Esophagus muscularis mucosa (tissue), 4 donors: ENCODE measurements around the gene TNFSF13B. TPM values are rescaled to one million over a fixed set of nuclear protein-coding genes. Genes with fewer than 3 reads are reported as not detected.

Experiments
- DNase-seq: peaks from one replicate; pipeline ENCODE4 v3.0.0-alpha.2; 2017; ENCODE audit errors: extremely low spot score
- H3K27ac ChIP-seq, 4 donors: fragments of 200-600 bp; sonication (generic); replicated peaks in 1 of 4; 1 replicate in 3 of 4; 2 replicates in 1 of 4; pipeline ENCODE4 v1.5.1; 2016 to 2019; ENCODE audit warnings: mild to moderate bottlenecking in 1 of 4
- H3K27me3 ChIP-seq, 4 donors: fragments of 200-600 bp; sonication (generic); one replicate each; pipeline versions ENCODE4 v1.5.1 to v1.6.0; 2016 to 2019
- H3K36me3 ChIP-seq, 4 donors: fragments of 200-600 bp; sonication (generic); one replicate each; pipeline ENCODE4 v1.5.1; 2016 to 2019
- H3K4me1 ChIP-seq, 4 donors: fragments of 200-600 bp; sonication (generic); one replicate each; pipeline ENCODE4 v1.5.1; 2016 to 2019
- H3K4me3 ChIP-seq, 4 donors: fragments of 200-600 bp; sonication (generic); 1 replicate in 2 of 4; 2 replicates in 2 of 4; pipeline ENCODE4 v1.5.1; 2016 to 2019; ENCODE audit warnings: mild to moderate bottlenecking in 4 of 4, moderate library complexity in 1 of 4
- H3K9me3 ChIP-seq, 4 donors: fragments of 200-600 bp; sonication (generic); 1 replicate in 3 of 4; 2 replicates in 1 of 4; pipeline ENCODE4 v1.5.1; 2016 to 2019
- CTCF ChIP-seq, 3 experiments: fragments of 200-600 bp in 2 of 3; fragments of 450-650 bp in 1 of 3; sonication (generic) in 2 of 3; IDR thresholded peaks; one replicate each; pipeline ENCODE4 v1.5.1; 2017 to 2019; ENCODE audit warnings: antibody characterized with exemption in 3 of 3, mild to moderate bottlenecking in 2 of 3, moderate library complexity in 1 of 3
- EP300 ChIP-seq: sonication (generic); formaldehyde crosslinking; IDR thresholded peaks from one replicate; pipeline ENCODE4 v1.6.1; 2017; ENCODE audit warnings: antibody characterized with exemption
- POLR2A ChIP-seq: fragments of 450-650 bp; IDR thresholded peaks from one replicate; pipeline ENCODE4 v1.6.1; 2017; ENCODE audit warnings: antibody characterized with exemption, moderate library complexity, mild to moderate bottlenecking, low read depth
- POLR2AphosphoS5 ChIP-seq, 2 donors: sonication (generic); formaldehyde crosslinking; IDR thresholded peaks; one replicate each; pipeline ENCODE4 v1.6.1; 2017; ENCODE audit warnings: antibody characterized with exemption in 2 of 2
- WGBS: methylation state at CpG from one replicate; pipeline ENCODE4 v1.1.5; 2018; 5-methylcytosine and 5-hydroxymethylcytosine counted together
- intact Hi-C: fragments of 100-400 bp; cut with DNase I; formaldehyde crosslinking; loops from one replicate; pipeline ENCODE4 v1.15.1; 2023
- total RNA-seq, 4 donors: library from RNA; depleted of rRNA; stranded (reverse); fragments of >200 nt; gene quantifications; one replicate each; pipeline versions ENCODE4 v1.1.0 to v1.2.1, GENCODE V29; 2016

The TNFSF13B gene, protein sequence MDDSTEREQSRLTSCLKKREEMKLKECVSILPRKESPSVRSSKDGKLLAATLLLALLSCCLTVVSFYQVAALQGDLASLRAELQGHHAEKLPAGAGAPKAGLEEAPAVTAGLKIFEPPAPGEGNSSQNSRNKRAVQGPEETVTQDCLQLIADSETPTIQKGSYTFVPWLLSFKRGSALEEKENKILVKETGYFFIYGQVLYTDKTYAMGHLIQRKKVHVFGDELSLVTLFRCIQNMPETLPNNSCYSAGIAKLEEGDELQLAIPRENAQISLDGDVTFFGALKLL
- total RNA-seq, result 1 to 10 TPM; 1.7 to 5.0 (median 3.3) TPM

DNA sequence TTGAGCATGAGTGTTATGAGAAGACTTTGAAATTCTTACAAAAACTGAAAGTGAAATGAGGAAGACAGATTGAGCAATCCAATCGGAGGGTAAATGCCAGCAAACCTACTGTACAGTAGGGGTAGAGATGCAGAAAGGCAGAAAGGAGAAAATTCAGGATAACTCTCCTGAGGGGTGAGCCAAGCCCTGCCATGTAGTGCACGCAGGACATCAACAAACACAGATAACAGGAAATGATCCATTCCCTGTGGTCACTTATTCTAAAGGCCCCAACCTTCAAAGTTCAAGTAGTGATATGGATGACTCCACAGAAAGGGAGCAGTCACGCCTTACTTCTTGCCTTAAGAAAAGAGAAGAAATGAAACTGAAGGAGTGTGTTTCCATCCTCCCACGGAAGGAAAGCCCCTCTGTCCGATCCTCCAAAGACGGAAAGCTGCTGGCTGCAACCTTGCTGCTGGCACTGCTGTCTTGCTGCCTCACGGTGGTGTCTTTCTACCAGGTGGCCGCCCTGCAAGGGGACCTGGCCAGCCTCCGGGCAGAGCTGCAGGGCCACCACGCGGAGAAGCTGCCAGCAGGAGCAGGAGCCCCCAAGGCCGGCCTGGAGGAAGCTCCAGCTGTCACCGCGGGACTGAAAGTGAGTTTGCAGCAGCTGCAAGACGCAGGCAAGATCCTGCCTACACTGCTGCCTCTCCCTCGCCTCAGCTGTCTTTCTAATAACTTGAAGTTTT lies at the start of gene TNFSF13B:
TNFSF13B (plus strand) TSS at position 118 of the 728 bp plus-strand sequence; CDS start at position 296, 178 bp downstream.
- TF ChIP-seq CTCF (IDR thresholded peaks at IDR 0.05) (no peak), EP300 (no peak), POLR2A (no peak), POLR2AphosphoS5 (IDR thresholded peaks at IDR 0.05) (peak in 1 of 2 donors; percentile 7)
- Histone ChIP-seq H3K9me3 (no peaks in the 10 kb centered on the region), H3K27ac (peak within 1 kb of the TSS; percentile 40 to 66 (median 54)), H3K27me3 (no peaks in the 10 kb centered on the region), H3K4me1 (peaks cover 5 to 16% (median 15%) of the 10 kb centered on the region in 4 donors), H3K36me3 (peaks cover 0 to 6% (median 3%) of the 10 kb centered on the region in 4 donors), H3K4me3 (peak within 1 kb of the TSS; percentile 45 to 56 (median 46))
- 23% methylated on average over 7 of the region's 16 CpGs for WGBS
- DNase-seq, result no peak
- intact Hi-C loops, result no loop called here

- Histone ChIP-seq H3K27me3 (no peaks in the 10 kb centered on the region), H3K4me1 (peaks cover 55 to 80% (median 75%) of the 10 kb centered on the region in 4 donors), H3K36me3 (no peaks in the 10 kb centered on the region), H3K9me3 (no peaks in the 10 kb centered on the region), H3K27ac (peak overlapping the region in 2 of 4 donors; percentile 38 to 84), H3K4me3 (peak overlapping the region in 1 of 4 donors; percentile 10)
- DNase-seq, result no peak
- 34% methylated on average over 1 of the region's 1 CpG for WGBS
- intact Hi-C loops, result loop anchor here (10.0 kb wide), 1 partner anchor 675 kb away; no protein-coding TSS in a partner anchor
- TF ChIP-seq POLR2A (no peak), POLR2AphosphoS5 (IDR thresholded peaks at IDR 0.05) (no peak), CTCF (IDR thresholded peaks at IDR 0.05) (no peak), EP300 (no peak)
Measured at GRCh38 chr13:108220041-108220440, 49.5 kb upstream of the TNFSF13B start.

DNA sequence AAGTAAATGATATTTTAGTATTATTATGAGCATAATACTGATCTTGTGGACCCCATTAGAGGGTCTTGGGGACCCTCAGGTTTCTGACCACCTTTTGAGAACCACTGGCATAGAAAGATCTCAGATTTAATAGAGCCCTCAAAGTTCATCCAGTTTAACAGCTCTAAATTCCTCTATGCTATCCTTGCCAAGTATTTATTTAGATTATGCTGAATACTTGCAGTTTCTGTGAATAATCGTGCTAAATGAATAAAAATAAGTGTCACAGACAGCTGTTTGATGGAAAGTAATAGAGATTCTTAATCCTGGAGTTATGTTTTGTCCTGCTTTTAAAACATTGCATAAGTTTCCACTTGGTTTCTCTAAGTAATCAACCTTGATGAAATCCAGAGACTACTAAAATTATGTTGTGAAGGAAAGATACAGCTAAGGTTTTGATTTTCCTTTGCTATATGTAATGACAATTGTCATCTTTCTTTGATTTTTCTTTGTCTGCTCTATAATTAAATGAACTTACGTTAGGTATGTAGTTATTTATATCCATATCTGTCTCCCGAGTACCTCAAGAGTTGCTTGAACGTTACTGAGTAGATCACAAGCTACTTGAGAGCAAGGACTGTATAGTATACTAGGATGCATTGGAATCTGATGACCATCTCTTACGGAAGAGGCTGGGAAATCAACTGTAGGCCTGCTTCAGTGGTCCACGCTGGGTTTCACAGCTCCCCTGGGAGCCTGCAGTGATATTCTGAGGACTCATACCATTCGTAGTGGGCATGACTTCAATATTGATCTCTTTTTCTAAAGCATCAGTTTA lies 45.6 kb upstream of the TNFSF13B start:
- intact Hi-C loops, result loop anchor here (10.0 kb wide), 1 partner anchor 671 kb away; no protein-coding TSS in a partner anchor
- no peaks in the 10 kb centered on the region for H3K27me3 ChIP-seq
- no peak overlapping the region for H3K4me3 ChIP-seq
- peaks cover 52 to 82% (median 70%) of the 10 kb centered on the region in 4 donors for H3K4me1 ChIP-seq
- 56% methylated on average over 7 of the region's 7 CpGs for WGBS
- no peaks in the 10 kb centered on the region for H3K9me3 ChIP-seq
- peak overlapping the region; percentile 3 to 44 (median 27) for H3K27ac ChIP-seq
- no peak for DNase-seq
- TF ChIP-seq POLR2A (no peak), POLR2AphosphoS5 (IDR thresholded peaks at IDR 0.05) (no peak), EP300 (no peak), CTCF (IDR thresholded peaks at IDR 0.05) (no peak)
- H3K36me3 ChIP-seq, result no peaks in the 10 kb centered on the region

DNA sequence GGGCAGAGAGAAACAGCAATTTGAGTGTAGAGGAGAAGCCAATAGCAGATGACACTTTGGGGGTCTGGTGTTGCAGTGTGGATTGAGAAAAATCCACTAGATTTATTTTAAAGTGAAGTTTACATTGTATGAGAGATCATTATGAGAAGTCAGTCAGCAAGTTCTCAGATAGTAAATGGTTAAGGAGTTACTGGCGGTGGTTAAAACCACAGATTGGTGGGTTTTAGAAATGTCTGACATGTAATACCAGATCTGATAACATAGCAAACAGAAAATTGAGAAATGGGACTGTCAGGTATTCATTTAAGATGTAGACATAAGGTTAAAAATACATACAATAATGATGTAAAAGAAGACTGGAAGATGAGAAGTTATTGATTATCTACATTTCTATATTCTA lies 44.1 kb upstream of the TNFSF13B start:
- H3K9me3 ChIP-seq, result no peaks in the 10 kb centered on the region
- 57% methylated on average over 1 of the region's 1 CpG for WGBS
- H3K36me3 ChIP-seq, result peaks cover 0 to 9% (median 3%) of the 10 kb centered on the region in 4 donors
- H3K4me1 ChIP-seq, result peaks cover 39 to 67% (median 55%) of the 10 kb centered on the region in 4 donors
- DNase-seq, result no peak
- no peak overlapping the region for H3K4me3 ChIP-seq
- H3K27ac ChIP-seq, result no peak overlapping the region
- intact Hi-C loops, result loop anchor here (10.0 kb wide), 1 partner anchor 669 kb away; no protein-coding TSS in a partner anchor
- TF ChIP-seq POLR2A (no peak), EP300 (no peak), CTCF (IDR thresholded peaks at IDR 0.05) (no peak), POLR2AphosphoS5 (IDR thresholded peaks at IDR 0.05) (no peak)
- no peaks in the 10 kb centered on the region for H3K27me3 ChIP-seq
